HL-60/S4 (cell line): ENCODE results near the gene DUOXA2.

Experiments
- in situ Hi-C: fragments of 300-500 bp; cut with MboI; formaldehyde crosslinking; loops from 2 replicates; pipeline ENCODE4 v1.14.3; 2022; ENCODE audit warnings: low sequenced_read_pairs

Gene DUOXA2

DNA sequence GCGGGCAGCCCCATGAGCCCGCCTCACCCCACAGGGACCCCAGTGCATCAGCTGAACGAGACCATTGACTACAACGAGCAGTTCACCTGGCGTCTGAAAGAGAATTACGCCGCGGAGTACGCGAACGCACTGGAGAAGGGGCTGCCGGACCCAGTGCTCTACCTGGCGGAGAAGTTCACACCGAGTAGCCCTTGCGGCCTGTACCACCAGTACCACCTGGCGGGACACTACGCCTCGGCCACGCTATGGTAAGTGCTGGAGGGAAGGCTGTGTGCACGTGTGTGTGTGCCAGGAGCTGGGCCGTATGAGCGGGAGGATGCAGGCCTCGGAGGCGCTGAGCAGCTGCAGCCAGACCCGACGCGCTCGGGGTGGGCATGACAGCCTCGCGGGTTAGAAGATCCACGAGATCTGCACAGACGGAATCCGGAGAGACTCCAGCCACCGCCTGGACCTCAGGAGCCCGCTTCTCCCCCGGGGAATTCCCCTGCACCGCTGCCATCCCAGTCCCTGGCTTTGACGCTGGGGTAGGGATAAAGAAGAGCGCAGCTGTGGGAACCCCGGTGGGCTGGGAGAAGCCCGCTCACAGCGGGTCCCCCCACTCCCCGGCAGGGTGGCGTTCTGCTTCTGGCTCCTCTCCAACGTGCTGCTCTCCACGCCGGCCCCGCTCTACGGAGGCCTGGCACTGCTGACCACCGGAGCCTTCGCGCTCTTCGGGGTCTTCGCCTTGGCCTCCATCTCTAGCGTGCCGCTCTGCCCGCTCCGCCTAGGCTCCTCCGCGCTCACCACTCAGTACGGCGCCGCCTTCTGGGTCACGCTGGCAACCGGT is 2.6 kb downstream of the DUOXA2 start:
- in situ Hi-C loops, result no loop called here

DNA sequence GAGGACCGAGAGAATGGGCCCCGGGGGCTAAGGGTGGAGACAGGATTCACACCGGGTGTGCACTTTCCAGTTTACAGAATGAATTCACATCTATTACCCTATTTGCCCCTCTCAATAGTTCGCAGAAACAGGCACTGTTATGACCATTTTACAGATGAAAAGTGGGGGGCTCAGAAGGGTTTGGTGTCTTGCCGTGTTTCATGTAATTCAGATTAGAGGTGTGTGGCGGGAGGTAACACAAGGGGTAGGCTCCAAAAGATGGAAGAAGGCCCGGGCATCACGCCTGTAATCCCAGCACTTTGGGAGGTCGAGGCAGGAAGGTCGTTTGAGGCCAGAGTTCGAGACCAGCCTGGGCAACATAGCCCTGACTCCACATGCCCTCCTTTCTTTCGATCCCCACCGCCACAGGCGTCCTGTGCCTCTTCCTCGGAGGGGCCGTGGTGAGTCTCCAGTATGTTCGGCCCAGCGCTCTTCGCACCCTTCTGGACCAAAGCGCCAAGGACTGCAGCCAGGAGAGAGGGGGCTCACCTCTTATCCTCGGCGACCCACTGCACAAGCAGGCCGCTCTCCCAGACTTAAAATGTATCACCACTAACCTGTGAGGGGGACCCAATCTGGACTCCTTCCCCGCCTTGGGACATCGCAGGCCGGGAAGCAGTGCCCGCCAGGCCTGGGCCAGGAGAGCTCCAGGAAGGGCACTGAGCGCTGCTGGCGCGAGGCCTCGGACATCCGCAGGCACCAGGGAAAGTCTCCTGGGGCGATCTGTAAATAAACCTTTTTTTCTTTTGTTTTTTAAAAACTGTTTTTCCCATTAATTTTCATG is 3.4 kb downstream of the DUOXA2 start:
- in situ Hi-C loops, result no loop called here

GRCh38 chr15:45118131-45118588 is 4.0 kb downstream of the DUOXA2 start:
- in situ Hi-C loops, result no loop called here

- in situ Hi-C loops, result no loop called here
These were observed 4.9 kb downstream of the DUOXA2 start for GRCh38 chr15:45118996-45119395.

DNA sequence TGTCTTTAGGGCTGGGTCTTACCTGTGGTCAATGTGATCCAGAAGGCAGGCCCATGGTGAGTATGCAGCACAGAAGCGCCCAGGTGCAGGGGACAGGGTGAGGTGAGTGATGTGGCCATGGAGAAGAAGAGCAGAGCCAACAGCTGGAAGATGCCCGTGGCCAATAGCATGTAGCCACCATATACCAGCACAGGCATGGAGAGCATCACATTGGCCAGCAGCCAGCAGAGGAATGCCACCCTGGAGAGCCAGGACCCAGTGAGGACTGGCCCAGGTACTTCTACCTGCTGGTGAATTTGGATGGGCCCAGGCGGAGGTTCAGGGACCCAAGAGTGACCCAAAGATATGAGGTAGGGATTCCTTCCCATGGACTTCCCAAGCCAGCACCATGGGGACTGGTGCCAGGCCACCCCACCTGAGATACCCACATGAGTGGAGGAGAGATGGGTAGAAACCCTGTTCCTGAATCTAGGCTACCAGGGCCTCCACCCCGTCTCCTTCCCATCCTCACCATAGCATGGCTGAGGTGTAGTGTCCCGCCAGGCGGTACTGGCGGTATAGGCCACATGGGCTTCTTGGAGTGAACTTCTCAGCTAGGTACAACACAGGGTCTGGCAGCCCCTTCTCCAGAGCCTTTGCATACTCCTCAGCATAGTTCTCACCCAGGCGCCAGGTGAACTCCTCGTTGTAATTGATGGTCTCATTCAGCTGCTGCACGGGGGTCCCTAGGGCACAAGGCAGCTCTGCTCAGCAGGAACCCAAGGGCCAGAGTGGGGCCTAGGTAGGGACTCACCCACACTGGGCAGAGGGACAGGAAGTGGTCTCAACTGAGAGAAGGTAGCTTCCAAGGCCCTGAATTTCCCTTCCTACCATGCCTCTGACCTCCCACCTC is 6.2 kb downstream of the DUOXA2 start:
- in situ Hi-C loops, result no loop called here

DNA sequence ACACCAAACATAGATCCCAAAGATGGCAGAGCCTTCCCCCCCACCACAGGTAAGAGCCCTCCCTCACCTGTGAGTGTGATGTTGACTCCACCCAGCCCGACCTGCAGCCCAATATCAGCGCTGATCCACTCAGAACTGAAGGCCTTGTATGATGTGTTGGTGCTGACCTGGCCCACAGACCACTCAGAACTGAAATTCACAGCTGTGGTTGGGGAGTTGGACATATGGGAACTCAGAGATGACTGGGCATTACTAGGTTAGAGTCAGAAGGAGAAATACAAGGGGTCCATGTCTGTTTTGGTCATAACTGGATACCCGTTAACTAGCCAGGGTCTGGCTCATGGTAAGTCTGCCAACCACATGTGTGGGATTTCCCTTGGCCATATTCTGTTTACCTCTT is 6.9 kb downstream of the DUOXA2 start:
- in situ Hi-C loops, result no loop called here

DNA sequence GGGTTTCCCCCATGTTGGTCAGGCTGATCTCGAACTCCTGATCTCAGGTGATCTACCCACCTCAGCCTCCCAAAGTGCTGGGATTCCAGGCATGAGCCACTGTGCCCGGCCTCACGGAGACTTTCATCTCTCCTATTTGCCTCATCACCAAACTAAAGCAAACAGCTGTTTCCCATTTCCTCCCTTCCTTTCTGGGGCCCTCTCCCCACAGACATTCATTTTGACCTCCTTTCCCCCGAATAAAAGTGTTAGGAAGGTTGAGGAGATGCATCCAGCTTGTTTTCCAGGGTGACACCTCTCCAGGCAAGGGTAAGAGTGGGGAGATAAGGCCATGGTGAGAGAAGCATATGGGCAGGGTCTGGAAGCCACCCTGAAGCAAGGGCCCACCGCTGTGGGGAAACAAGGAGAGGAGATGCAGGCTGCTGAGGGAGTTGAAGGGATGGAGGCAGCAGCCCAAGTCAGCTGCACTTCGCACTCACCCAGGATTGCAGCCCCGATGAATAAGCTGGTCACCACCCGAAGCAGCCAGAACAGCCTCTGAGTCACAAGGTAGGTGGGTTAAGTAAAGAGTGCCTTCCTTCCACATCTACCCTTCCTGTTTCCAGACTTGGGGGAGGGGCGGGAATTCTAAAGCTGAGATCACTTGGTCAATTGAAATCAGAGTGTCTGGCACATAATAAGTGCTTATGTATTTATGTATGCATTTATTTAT is 7.7 kb downstream of the DUOXA2 start:
- in situ Hi-C loops, result no loop called here

- in situ Hi-C loops, result no loop called here
These were observed 8.6 kb downstream of the DUOXA2 start for GRCh38 chr15:45122719-45123118.

DNA sequence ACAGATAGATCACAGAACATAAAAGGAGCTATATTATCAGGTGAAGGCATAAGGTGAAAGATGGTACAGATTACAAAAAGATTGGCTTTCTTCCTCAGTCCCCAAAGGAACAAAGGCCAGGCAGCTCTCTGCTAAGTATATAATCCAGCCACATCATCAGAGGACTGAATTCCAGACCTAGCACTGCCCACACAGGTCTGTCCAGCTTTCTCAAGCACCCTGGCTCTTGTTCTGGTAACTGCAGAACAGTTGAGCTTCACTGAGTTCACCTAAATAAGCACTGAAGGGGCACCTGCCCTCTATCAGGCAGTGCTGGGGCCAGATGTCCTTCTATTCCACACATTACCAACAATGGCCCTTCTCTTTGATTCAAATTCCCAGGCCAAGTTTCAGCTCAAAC is 9.3 kb downstream of the DUOXA2 start:
- in situ Hi-C loops, result no loop called here

- in situ Hi-C loops, result no loop called here
These were observed 12.5 kb downstream of the DUOXA2 start for GRCh38 chr15:45126535-45127158.

- in situ Hi-C loops, result no loop called here
These were observed 15.0 kb downstream of the DUOXA2 start for GRCh38 chr15:45128971-45129639.

DNA sequence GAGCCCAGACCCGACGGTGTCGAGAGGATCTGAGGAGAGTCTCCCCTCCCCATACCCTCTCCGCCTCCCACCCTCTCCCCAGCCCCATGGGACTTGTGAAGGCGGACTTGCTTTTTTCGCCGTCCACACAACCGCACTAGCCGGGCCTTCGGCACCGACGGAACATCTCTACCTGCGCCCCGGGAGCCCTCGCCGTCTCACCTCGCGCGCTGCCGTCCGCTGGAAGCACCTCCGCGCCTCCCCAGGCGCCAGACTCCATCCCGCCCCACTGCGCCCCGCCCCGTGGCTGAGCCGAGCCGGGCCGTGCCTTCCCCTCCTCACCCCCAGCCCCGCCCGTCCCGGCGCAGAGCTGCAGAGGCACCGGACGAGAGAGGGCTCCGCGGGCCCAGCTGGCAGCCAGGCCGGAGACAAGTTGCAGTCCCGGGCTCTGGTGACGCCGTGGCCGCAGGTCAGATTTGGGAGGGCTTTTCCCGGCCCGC is 15.6 kb downstream of the DUOXA2 start, which contains the start of the genes DUOX1 and DUOXA1:
Gene DUOX1, plus strand, starts transcription at position 344 of the 479 bp plus-strand sequence. CDS start 1,973 bp downstream, outside the sequence.
Gene DUOXA1, minus strand, starts transcription at position 229 of the 479 bp plus-strand sequence. CDS start 6,865 bp downstream, outside the sequence.
- in situ Hi-C loops, result no loop called here

- in situ Hi-C loops, result no loop called here
These were observed 16.3 kb downstream of the DUOXA2 start for GRCh38 chr15:45130291-45131000.

GRCh38 chr15:45131510-45131909 is 17.4 kb downstream of the DUOXA2 start:
- in situ Hi-C loops, result no loop called here

GRCh38 chr15:45132844-45133560 is 18.9 kb downstream of the DUOXA2 start:
- in situ Hi-C loops, result no loop called here

GRCh38 chr15:45133561-45133920 is 19.4 kb downstream of the DUOXA2 start:
- in situ Hi-C loops, result no loop called here

DNA sequence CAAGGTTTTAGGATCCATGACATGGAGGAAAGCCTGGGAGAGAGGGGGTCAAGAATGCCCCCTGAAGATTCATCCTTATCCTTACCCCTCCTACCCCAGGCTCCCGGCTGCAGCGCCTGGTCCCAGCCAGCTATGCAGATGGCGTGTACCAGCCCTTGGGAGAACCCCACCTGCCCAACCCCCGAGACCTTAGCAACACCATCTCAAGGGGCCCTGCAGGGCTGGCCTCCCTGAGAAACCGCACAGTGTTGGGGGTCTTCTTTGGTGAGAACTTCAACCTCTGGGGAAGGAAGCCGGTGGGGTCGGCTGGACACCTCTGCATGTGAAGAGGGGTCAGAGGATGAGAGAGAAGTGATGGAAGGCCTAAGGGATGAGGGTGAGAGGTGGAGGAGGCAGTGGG is 19.9 kb downstream of the DUOXA2 start:
- in situ Hi-C loops, result no loop called here
